K562 (cell line): Measurements from ENCODE around the gene ZSCAN21. TPM values are rescaled to one million over a fixed set of nuclear protein-coding genes. Genes with fewer than 3 reads are reported as not detected.
A peak's percentile ranks its signal among the peaks of the same experiment; 100 is the strongest.

Experiments used
- CCNT2 ChIP-seq: IDR thresholded peaks from 2 replicates; pipeline ENCODE4 v1.6.1; 2011; ENCODE audit warnings: borderline replicate concordance, low read depth, mild to moderate bottlenecking, moderate library complexity, mixed read lengths, low read length; ENCODE audit not compliant: insufficient read length; ENCODE audit errors: extremely low read depth
- CHD1 ChIP-seq: fragments of 200-600 bp; sonication (generic); IDR thresholded peaks from one replicate; pipeline ENCODE4 v1.6.1; 2012; ENCODE audit warnings: mild to moderate bottlenecking, moderate library complexity, low read length, inconsistent platforms
- DACH1 ChIP-seq: fragments of 450-650 bp; IDR thresholded peaks from 2 replicates; pipeline ENCODE4 v1.6.1; 2018; ENCODE audit not compliant: partially characterized antibody
- ESRRA ChIP-seq: fragments of 450-650 bp; IDR thresholded peaks from 2 replicates; pipeline ENCODE4 v1.6.1; 2014; ENCODE audit warnings: low read depth, mild to moderate bottlenecking, moderate library complexity, borderline replicate concordance
- FOXJ2 ChIP-seq: fragments of 200-800 bp; sonication (Bioruptor generic); IDR thresholded peaks from 2 replicates; pipeline ENCODE4 v1.6.1; 2016; ENCODE audit warnings: missing genetic modification characterization, missing compliant biosample characterization
- HDAC8 ChIP-seq: fragments of 450-650 bp; IDR thresholded peaks from 2 replicates; pipeline ENCODE4 v1.6.1; 2016; ENCODE audit warnings: mild to moderate bottlenecking, missing genetic modification characterization, moderate library complexity, missing compliant biosample characterization
- NEUROD1 ChIP-seq: fragments of 150-350 bp; IDR thresholded peaks from 2 replicates; pipeline ENCODE4 v1.6.1; 2014; ENCODE audit warnings: borderline replicate concordance, low read length, low read depth; ENCODE audit not compliant: partially characterized antibody
- POLR2AphosphoS5 ChIP-seq: IDR thresholded peaks from 2 replicates; pipeline ENCODE4 v1.6.1; 2011; ENCODE audit warnings: mild to moderate bottlenecking, low read depth, low read length, moderate library complexity; ENCODE audit not compliant: control insufficient read depth, insufficient read depth
- POLR2G ChIP-seq: fragments of 200-400 bp; formaldehyde crosslinking; IDR thresholded peaks from 2 replicates; pipeline ENCODE4 v1.6.1; 2017; ENCODE audit warnings: low read depth, mild to moderate bottlenecking, antibody characterized with exemption, low read length, moderate library complexity
- RCOR1 ChIP-seq, 2 experiments: IDR thresholded peaks; 2 replicates each; pipeline ENCODE4 v1.6.1; 2012; ENCODE audit warnings: low read depth in 2 of 2, low read length in 2 of 2, borderline replicate concordance in 1 of 2, improper control_type of control experiment in 1 of 2
- SIN3B ChIP-seq: fragments of 450-650 bp; IDR thresholded peaks from 2 replicates; pipeline ENCODE4 v1.6.1; 2017; ENCODE audit warnings: low read depth, mild to moderate bottlenecking, moderate library complexity
- SNIP1 ChIP-seq: fragments of 450-650 bp; IDR thresholded peaks from 2 replicates; pipeline ENCODE4 v1.7.1; 2017; ENCODE audit warnings: low read depth, mild to moderate bottlenecking
- TRIM28 ChIP-seq: fragments of 450-650 bp; IDR thresholded peaks from 2 replicates; pipeline ENCODE4 v1.6.1; 2017
- ZBTB8A ChIP-seq: fragments of 450-650 bp; IDR thresholded peaks from 2 replicates; pipeline ENCODE4 v1.6.1; 2018; ENCODE audit warnings: mild to moderate bottlenecking, moderate library complexity; ENCODE audit not compliant: partially characterized antibody
- ZNF143 ChIP-seq: sonication (generic); formaldehyde crosslinking; IDR thresholded peaks from 2 replicates; pipeline ENCODE4 v1.9.0; 2022; ENCODE audit warnings: mild to moderate bottlenecking, missing genetic modification reagents
- polyA plus RNA-seq, 8 experiments: library from polyadenylated mRNA; depleted of rRNA in 4 of 8; stranded (reverse) in 5 of 8; unstranded in 3 of 8; fragments of >200 nt; fragmentation: Nextera tagmentation in 2 of 8; fragmentation: Illumina TruSeq in 1 of 8; extraction: Ambion mirVana in 2 of 8; extraction: Trizol in 1 of 8; gene quantifications; 2 replicates each; pipeline versions ENCODE4 v1.2.1 to v1.2.3, GENCODE V29; 2011 to 2014; ENCODE audit warnings: inconsistent platforms in 1 of 8, missing spikeins in 1 of 8
- total RNA-seq, 7 experiments: library from RNA; depleted of rRNA in 6 of 7; stranded (reverse); fragments of >200 nt in 6 of 7; fragmentation: Illumina TruSeq in 2 of 7; extraction: Trizol in 2 of 7; gene quantifications; 2 replicates each; pipeline versions ENCODE4 v1.2.1 to v1.2.3, GENCODE V29; 2011 to 2021; ENCODE audit warnings: low replicate concordance in 1 of 7
- TF ChIP-seq, protein P1 (sequence below): sonication (generic); formaldehyde crosslinking; IDR thresholded peaks from 2 replicates; pipeline ENCODE4 v1.8.1; 2023; ENCODE audit warnings: mild to moderate bottlenecking, missing genetic modification reagents
- TF ChIP-seq, protein P2 (sequence below), 2 experiments: fragments of 450-650 bp in 1 of 2; sonication (generic) in 1 of 2; formaldehyde crosslinking in 1 of 2; IDR thresholded peaks in 1 of 2; conservative IDR thresholded peaks in 1 of 2; 2 replicates each; pipeline versions ENCODE4 v1.6.1 to v1.8.1; 2016 to 2023; ENCODE audit warnings: mild to moderate bottlenecking in 2 of 2, moderate library complexity in 2 of 2, inconsistent platforms in 1 of 2, missing genetic modification reagents in 1 of 2
- TF ChIP-seq, protein P3 (sequence below): sonication (generic); formaldehyde crosslinking; IDR thresholded peaks from 2 replicates; pipeline ENCODE4 v1.8.0; 2022; ENCODE audit warnings: mild to moderate bottlenecking, missing genetic modification reagents
- TF ChIP-seq, protein P4 (sequence below): fragments of 250-450 bp; sonication (Bioruptor Pico); IDR thresholded peaks from 2 replicates; pipeline ENCODE4 v1.5.0; 2021; ENCODE audit warnings: mild to moderate bottlenecking, borderline replicate concordance

Gene ZSCAN21
- total and polyA plus RNA-seq, 9 of the 15 experiments (the other 6 are each of a cell fraction or from before 2014, with no cell fraction given) = 5.9 to 15.5 (median 13.2) TPM

DNA sequence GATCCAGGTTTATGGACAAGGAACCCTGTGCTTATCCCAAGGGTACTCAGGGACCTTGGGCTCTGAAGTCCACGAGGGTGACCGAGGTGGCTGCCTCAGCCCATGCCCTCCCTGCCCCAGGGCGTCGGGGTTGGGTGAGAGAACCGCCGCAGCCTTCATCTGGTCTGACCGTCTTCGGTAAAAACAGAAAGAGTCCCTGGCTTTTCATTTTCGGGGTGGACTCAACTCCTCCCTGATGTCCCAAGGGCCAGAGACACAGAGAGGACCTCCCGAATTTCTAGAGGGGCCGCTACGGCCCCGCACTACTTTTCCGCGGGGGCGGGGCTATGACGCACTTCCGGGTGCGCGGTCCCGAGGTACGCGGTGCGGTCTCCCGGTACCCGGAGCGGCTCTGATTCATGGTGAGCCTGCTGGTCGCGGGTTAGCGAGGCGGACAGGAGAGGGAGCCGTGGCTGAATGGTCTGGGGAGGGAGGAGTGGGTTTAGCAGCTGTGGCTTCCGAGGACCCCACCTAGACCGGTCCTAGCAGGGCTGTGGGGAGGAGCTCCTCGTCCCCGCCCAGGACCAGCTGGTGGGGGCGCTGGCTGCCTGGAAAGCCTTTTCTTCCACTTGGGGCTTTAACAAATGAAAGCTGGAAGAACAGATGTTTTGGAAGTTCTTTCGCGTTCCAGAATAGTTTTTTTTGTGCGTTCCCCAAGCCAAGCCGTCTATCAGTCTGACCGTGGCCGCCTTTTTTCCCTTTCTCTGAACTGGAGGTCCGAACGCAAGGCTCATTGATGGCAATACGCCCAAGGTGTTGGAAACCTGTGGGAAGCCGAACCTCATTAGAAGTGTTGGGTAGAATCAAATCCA is at the start of gene ZSCAN21 (continued):
- TF ChIP-seq, protein P1, sequence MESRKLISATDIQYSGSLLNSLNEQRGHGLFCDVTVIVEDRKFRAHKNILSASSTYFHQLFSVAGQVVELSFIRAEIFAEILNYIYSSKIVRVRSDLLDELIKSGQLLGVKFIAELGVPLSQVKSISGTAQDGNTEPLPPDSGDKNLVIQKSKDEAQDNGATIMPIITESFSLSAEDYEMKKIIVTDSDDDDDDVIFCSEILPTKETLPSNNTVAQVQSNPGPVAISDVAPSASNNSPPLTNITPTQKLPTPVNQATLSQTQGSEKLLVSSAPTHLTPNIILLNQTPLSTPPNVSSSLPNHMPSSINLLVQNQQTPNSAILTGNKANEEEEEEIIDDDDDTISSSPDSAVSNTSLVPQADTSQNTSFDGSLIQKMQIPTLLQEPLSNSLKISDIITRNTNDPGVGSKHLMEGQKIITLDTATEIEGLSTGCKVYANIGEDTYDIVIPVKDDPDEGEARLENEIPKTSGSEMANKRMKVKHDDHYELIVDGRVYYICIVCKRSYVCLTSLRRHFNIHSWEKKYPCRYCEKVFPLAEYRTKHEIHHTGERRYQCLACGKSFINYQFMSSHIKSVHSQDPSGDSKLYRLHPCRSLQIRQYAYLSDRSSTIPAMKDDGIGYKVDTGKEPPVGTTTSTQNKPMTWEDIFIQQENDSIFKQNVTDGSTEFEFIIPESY (CRISPR knock-in tag) = peak; percentile 83; the same call in 1 of the 2 replicates
- TF ChIP-seq, protein P2, sequence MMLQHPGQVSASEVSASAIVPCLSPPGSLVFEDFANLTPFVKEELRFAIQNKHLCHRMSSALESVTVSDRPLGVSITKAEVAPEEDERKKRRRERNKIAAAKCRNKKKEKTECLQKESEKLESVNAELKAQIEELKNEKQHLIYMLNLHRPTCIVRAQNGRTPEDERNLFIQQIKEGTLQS (IDR thresholded peaks at IDR 0.05) = no peak; the same call in 1 of the 2 replicates
- TF ChIP-seq, protein P2 (CRISPR knock-in tag; conservative IDR thresholded peaks at IDR 0.05) = peak; percentile 77; the same call in 1 of the 2 replicates
- TF ChIP-seq CCNT2 (peak; percentile 46), NEUROD1 (peak; percentile 57), SIN3B (peak; percentile 95), POLR2G (peak; percentile 96), POLR2AphosphoS5 (peak; percentile 86), SNIP1 (peak; percentile 87), RCOR1 (IDR thresholded peaks at IDR 0.05; ENCODE audit: borderline replicate concordance in 1 of 2, low read depth in 2 of 2, low read length in 2 of 2) (0 out of 4 replicates have a peak, but pooled peaks of 1 of the 2 experiments have one; percentile 6), ZNF143 (no peak), FOXJ2 (tag) (0 out of 2 replicates have a peak, but pooled peaks have one; percentile 39), TRIM28 (peak; percentile 58; the same call in 1 of the 2 replicates), ESRRA (peak; percentile 82; the same call in 1 of the 2 replicates), CHD1 (no peak), HDAC8 (tag) (no peak), DACH1 (peak; percentile 97), ZBTB8A (no peak)
- TF ChIP-seq, protein P3, sequence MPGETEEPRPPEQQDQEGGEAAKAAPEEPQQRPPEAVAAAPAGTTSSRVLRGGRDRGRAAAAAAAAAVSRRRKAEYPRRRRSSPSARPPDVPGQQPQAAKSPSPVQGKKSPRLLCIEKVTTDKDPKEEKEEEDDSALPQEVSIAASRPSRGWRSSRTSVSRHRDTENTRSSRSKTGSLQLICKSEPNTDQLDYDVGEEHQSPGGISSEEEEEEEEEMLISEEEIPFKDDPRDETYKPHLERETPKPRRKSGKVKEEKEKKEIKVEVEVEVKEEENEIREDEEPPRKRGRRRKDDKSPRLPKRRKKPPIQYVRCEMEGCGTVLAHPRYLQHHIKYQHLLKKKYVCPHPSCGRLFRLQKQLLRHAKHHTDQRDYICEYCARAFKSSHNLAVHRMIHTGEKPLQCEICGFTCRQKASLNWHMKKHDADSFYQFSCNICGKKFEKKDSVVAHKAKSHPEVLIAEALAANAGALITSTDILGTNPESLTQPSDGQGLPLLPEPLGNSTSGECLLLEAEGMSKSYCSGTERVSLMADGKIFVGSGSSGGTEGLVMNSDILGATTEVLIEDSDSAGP (CRISPR knock-in tag) = no peak
- TF ChIP-seq, protein P4, sequence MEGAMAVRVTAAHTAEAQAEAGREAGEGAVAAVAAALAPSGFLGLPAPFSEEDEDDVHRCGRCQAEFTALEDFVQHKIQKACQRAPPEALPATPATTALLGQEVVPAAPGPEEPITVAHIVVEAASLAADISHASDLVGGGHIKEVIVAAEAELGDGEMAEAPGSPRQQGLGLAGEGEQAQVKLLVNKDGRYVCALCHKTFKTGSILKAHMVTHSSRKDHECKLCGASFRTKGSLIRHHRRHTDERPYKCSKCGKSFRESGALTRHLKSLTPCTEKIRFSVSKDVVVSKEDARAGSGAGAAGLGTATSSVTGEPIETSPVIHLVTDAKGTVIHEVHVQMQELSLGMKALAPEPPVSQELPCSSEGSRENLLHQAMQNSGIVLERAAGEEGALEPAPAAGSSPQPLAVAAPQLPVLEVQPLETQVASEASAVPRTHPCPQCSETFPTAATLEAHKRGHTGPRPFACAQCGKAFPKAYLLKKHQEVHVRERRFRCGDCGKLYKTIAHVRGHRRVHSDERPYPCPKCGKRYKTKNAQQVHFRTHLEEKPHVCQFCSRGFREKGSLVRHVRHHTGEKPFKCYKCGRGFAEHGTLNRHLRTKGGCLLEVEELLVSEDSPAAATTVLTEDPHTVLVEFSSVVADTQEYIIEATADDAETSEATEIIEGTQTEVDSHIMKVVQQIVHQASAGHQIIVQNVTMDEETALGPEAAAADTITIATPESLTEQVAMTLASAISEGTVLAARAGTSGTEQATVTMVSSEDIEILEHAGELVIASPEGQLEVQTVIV (CRISPR knock-in tag) = no peak
